ENCODE results near the gene CCK.

Gene CCK

DNA sequence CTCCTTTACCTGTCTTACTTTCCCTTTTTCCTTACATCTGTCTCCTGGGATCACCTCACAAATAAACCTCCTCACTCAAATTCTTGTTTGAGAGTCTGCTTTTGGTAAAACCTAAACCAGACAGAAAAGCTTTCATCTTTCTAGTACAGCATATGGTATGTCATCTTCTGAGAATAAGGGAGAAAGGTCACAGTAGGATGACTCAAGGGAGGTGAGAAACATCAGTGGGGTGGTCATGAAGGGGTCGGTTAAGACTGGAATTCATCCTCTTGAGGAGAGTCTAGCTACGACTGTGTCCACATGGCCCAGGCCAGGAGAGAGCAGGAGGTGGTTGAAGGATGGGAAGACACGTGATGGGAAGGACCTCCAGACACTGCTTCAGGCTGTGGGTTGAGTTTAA lies 34.8 kb upstream of the CCK start:
- H3K4me3 ChIP-seq (ENCODE audit: low read depth, low read length), result no peak overlapping the region
- TF ChIP-seq, protein P1, sequence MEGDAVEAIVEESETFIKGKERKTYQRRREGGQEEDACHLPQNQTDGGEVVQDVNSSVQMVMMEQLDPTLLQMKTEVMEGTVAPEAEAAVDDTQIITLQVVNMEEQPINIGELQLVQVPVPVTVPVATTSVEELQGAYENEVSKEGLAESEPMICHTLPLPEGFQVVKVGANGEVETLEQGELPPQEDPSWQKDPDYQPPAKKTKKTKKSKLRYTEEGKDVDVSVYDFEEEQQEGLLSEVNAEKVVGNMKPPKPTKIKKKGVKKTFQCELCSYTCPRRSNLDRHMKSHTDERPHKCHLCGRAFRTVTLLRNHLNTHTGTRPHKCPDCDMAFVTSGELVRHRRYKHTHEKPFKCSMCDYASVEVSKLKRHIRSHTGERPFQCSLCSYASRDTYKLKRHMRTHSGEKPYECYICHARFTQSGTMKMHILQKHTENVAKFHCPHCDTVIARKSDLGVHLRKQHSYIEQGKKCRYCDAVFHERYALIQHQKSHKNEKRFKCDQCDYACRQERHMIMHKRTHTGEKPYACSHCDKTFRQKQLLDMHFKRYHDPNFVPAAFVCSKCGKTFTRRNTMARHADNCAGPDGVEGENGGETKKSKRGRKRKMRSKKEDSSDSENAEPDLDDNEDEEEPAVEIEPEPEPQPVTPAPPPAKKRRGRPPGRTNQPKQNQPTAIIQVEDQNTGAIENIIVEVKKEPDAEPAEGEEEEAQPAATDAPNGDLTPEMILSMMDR (IDR thresholded peaks at IDR 0.05; ENCODE audit: insufficient read depth, low read length, missing control alignments), result no peak
- ChIA-PET POLR2A (no interaction called here), CTCF (no interaction called here)
- no peak for DNase-seq (ENCODE audit: low read depth, low spot score)

DNA sequence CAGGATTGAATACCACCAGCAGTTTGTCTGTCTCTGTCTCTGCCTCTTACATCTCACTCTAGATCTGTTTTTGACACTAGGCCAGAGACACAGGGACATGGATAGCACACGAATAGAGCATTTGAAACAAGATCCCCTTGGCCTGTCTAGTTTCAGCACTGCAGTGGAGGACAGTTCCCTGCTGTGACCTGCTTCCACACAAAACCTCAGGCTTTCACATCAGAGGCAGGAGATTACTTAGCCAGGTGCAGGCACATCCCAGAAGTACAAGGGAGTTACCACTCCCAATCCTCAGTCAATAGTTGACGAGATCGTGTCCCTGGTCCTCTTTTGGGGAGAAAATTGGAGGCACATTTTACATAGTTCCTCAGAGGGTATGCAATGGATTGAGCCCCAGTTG lies 34.0 kb upstream of the CCK start:
- TF ChIP-seq, protein P1 (IDR thresholded peaks at IDR 0.05; ENCODE audit: insufficient read depth, low read length, missing control alignments), result no peak
- CTCF ChIA-PET, result no interaction called here

DNA sequence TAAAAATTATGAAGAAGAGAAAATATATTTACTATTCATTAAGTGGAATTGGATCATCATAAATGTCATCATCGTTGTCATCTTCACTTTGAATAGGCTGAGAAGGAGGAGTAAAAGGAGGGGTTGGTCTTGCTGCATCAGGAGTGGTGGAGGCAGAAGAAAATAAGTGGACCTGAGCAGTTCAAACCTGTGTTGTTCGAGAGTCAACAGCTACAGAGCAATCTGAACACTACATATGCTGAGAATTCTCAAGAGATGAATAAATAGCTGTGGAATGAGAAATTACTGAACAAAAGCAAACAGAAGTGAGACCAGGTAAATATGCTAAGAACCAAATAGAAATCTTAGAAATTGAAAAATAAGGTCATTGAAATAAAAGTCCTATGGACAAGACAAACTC lies 32.3 kb upstream of the CCK start:
- DNase-seq (ENCODE audit: low read depth, low spot score), result no peak
- H3K4me3 ChIP-seq (ENCODE audit: low read depth, low read length), result no peak overlapping the region
- TF ChIP-seq, protein P1 (IDR thresholded peaks at IDR 0.05; ENCODE audit: insufficient read depth, low read length, missing control alignments), result no peak
- CTCF ChIA-PET, result interaction anchor here (1.0 kb wide), 1 partner anchor 50 kb away, joined by 3 read pairs; no protein-coding TSS in a partner anchor
- POLR2A ChIA-PET, result no interaction called here

More for the DNA sequence above, 34.0 kb upstream of the CCK start:
- DNase-seq (ENCODE audit: low read depth, low spot score), result no peak
- POLR2A ChIA-PET, result no interaction called here
- H3K4me3 ChIP-seq (ENCODE audit: low read depth, low read length), result no peak overlapping the region

DNA sequence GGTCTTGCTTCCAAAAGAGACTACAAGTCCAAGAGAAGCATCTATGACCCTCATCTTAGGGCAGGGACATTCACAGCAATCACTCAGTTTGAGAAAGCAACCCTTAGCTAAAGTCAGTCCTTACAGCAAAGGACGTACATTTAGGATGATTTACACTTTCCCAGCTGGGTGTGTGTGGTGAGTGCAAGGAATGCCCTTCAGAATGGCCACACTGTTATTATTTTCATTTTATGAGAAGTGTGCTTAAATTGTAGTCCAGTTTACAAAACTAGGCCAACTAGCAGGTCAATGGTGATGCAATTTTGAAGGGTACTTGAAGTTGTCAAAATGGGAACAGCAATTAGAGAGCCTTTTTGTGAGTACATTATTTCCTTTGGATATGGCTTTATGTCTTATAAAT lies 26.0 kb upstream of the CCK start:
- TF ChIP-seq, protein P1 (IDR thresholded peaks at IDR 0.05; ENCODE audit: insufficient read depth, low read length, missing control alignments), result no peak
- CTCF ChIA-PET, result no interaction called here
- H3K4me3 ChIP-seq (ENCODE audit: low read depth, low read length), result no peak overlapping the region
- DNase-seq (ENCODE audit: low read depth, low spot score), result no peak
- POLR2A ChIA-PET, result no interaction called here

DNA sequence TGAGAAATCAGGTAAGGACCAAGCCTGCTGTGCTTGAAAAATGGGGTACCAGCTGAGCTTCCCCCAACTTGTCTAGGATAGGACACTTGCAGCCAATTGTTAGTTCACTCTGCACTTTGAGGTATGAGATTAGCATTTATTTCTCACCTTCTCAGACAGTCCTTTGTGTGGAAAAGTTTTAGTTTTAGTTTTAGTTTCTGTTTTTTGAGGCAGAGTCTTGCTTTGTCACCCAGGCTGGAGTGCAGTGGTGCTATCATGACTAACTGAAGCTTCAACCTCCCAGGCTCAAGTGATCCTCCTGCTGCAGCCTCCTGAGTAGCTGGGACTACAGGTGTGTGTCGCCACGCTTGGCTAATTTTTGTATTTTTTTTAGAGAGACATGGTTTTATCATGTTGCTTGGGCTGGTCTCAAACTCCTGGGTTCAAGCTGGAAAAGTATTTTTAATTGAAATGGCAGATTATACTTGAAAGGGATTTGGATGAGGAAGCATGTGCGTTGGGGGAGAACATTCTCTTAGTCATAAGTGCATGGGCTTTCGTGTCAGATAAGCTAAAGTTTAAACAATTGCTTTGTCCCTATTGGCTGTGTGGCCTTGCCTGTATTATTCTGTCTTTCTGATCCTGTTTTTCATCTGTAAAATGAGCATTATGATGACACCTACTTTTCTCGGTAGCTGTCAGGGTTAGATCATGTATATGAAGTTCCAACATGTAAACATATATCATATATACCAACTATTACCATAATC lies 25.2 kb upstream of the CCK start:
- ChIA-PET POLR2A (no interaction called here), CTCF (no interaction called here)
- H3K4me3 ChIP-seq (ENCODE audit: low read depth, low read length), result no peak overlapping the region
- TF ChIP-seq, protein P1 (IDR thresholded peaks at IDR 0.05; ENCODE audit: insufficient read depth, low read length, missing control alignments), result no peak
- DNase-seq (ENCODE audit: low read depth, low spot score), result no peak

DNA sequence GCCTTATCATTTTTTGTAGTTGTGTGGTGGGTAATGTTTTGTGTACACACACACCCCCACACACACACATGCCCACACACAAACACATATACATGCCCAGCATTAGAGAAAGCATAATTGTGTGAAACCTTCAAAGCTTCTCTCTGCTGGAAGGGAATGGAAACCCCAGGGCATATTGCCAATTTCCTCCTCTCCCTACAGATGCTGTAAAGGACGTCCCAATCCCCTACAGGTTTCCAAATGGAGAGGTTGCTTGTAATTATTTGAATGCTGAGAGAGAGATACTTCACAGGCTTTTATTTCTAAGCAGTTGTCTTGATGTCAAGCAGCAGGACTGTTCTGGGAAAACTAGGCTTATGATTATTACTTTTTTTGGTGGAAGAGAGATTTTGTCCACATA lies 23.0 kb upstream of the CCK start:
- DNase-seq (ENCODE audit: low read depth, low spot score), result no peak
- H3K4me3 ChIP-seq (ENCODE audit: low read depth, low read length), result no peak overlapping the region
- POLR2A ChIA-PET, result no interaction called here
- CTCF ChIA-PET, result no interaction called here
- TF ChIP-seq, protein P1 (IDR thresholded peaks at IDR 0.05; ENCODE audit: insufficient read depth, low read length, missing control alignments), result no peak

All from AG04449 (cell line).